WERI-Rb-1 (cell line): ENCODE results near the gene PTPRM.

Experiments
- DNase-seq: peaks from one replicate; pipeline ENCODE4 v3.0.0-alpha.2; 2020
- H3K27ac ChIP-seq: fragments of 250-450 bp; sonication (Bioruptor Pico); 2 replicates; pipeline ENCODE4 v1.5.1; 2020; ENCODE audit warnings: mild to moderate bottlenecking, moderate library complexity
- H3K27me3 ChIP-seq: fragments of 250-450 bp; sonication (Bioruptor Pico); 2 replicates; pipeline ENCODE4 v1.5.1; 2021; ENCODE audit warnings: mild to moderate bottlenecking, low read depth, moderate library complexity; ENCODE audit not compliant: insufficient read depth, severe bottlenecking
- H3K36me3 ChIP-seq: fragments of 250-450 bp; sonication (Bioruptor Pico); 2 replicates; pipeline ENCODE4 v1.5.1; 2020; ENCODE audit warnings: mild to moderate bottlenecking, moderate library complexity
- H3K4me3 ChIP-seq: 2 replicates; pipeline ENCODE4 v1.5.1; 2011; ENCODE audit warnings: low read depth, mild to moderate bottlenecking, control low read depth, low read length
- H3K9me3 ChIP-seq: fragments of 250-450 bp; sonication (Bioruptor Pico); 2 replicates; pipeline ENCODE4 v1.5.1; 2021; ENCODE audit warnings: mild to moderate bottlenecking, moderate library complexity; ENCODE audit not compliant: severe bottlenecking
- TF ChIP-seq, protein P1 (sequence below): IDR thresholded peaks from 2 replicates; pipeline ENCODE4 v1.5.1; 2011; ENCODE audit warnings: low read depth, mild to moderate bottlenecking, control low read depth, inconsistent platforms, low read length

The PTPRM gene

DNA sequence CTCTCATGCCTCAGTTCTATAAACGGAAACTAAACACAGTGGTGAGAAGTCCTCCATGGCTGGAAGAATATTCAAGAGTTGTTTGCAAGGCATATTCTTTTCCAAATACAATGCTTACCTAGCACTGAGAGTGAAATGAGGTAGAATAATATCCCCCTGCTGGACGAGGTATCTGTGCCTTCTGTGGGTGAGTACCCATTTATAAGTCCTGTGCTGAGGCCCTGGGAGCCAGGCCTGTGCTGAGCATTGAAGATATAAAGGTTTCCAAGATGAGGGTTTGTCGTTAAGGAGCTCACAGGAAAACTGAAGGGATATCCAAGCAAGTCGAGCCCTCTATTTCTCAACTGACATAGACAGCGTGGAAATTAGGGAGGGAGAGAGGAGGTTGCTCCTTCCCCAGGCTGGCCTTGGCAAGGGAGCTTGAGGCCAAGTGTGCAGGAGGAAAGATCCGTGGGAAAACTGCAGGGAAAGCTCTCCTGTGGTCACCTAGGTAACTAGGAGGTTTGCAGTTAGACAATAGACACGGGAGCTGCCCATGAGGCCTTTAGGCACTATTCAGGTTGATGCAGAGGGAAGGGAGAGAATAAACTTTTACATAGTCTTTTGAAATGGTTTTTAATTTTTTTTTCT, 17.6 kb downstream of the PTPRM start:
- Histone ChIP-seq H3K4me3 (no peak overlapping the region), H3K36me3 (no peaks in the 10 kb centered on the region), H3K9me3 (no peaks in the 10 kb centered on the region), H3K27me3 (no peaks in the 10 kb centered on the region), H3K27ac (no peak overlapping the region)
- TF ChIP-seq, protein P1, sequence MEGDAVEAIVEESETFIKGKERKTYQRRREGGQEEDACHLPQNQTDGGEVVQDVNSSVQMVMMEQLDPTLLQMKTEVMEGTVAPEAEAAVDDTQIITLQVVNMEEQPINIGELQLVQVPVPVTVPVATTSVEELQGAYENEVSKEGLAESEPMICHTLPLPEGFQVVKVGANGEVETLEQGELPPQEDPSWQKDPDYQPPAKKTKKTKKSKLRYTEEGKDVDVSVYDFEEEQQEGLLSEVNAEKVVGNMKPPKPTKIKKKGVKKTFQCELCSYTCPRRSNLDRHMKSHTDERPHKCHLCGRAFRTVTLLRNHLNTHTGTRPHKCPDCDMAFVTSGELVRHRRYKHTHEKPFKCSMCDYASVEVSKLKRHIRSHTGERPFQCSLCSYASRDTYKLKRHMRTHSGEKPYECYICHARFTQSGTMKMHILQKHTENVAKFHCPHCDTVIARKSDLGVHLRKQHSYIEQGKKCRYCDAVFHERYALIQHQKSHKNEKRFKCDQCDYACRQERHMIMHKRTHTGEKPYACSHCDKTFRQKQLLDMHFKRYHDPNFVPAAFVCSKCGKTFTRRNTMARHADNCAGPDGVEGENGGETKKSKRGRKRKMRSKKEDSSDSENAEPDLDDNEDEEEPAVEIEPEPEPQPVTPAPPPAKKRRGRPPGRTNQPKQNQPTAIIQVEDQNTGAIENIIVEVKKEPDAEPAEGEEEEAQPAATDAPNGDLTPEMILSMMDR = no peak
- DNase-seq = no peak

DNA sequence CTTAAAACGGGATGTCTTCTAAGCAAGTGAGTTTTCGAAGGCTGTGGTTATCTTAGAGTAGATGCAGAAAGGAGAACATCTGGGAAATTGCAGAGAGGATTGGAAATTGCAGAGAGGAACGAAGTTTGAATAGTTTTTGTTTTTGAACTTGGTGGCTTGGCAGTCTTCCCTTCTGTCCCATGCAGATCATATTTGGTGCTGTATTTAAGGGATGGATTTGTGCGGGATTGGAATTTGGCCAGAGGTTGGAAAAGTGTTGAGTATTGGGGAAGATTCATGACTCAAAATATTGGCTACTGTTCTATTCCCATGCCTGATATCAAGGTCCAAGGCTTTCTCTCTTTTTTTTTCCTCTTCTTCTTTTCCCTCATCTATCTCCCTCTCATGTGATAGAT, 18.2 kb downstream of the PTPRM start:
- H3K36me3 ChIP-seq = no peaks in the 10 kb centered on the region
- TF ChIP-seq, protein P1 = no peak
- H3K27ac ChIP-seq = no peak overlapping the region
- H3K27me3 ChIP-seq = no peaks in the 10 kb centered on the region
- no peak overlapping the region for H3K4me3 ChIP-seq
- H3K9me3 ChIP-seq = no peaks in the 10 kb centered on the region
- DNase-seq = no peak

DNA sequence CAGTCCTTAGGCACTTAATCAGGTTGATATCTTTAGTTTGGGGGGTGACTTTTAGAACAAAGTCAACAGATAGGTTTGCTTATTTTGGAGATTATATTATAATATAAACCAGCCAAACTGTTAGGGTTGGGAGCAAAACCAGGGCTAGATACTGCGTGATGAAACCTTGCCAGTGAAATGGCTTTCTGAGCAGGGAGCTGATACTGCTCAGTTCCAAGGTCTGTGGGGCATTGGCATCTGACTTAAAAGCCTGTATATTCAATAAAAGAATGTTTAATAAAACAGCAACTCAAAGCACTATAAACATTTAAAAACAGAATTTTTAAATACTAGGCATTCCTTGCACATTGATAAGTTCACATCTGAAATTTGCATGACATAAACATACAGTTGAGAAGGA, 19.3 kb downstream of the PTPRM start:
- no peak for DNase-seq
- no peaks in the 10 kb centered on the region for H3K27me3 ChIP-seq
- no peaks in the 10 kb centered on the region for H3K9me3 ChIP-seq
- no peaks in the 10 kb centered on the region for H3K36me3 ChIP-seq
- H3K27ac ChIP-seq = no peak overlapping the region
- H3K4me3 ChIP-seq = no peak overlapping the region
- TF ChIP-seq, protein P1 = no peak

DNA sequence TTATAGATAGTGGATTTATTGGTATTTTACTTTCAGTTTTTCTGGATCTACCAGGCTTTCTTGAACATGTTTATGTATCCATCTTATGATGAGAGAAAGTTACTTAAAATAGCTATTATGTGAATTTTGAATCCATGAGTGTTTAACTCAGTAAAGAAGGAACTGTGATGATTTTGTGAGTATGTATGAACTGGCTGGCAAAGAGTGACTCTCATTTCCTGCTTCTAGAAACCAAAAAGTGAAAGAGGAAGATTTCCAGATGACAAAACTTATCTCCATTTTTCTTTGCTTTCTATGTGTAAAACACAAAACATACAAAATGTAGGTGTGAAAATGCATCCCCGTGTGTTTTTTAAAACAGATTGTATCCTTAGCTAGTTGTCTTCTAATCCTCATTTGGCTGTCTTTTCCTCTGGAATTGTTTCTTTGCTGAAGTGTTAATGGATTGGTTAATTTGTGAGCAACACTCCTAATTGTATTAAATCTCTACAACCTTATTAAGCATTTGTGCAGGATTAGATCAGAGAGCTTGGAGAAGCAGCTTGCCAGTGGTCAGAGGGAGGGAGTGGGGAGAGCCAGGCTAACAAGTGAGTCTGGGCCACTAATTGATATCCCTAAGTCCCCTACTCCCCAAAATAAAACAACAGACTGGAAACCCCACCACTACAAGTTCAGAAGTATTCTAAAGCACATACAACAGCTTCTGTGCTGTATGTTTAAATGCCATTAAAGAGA, 23.9 kb downstream of the PTPRM start:
- H3K36me3 ChIP-seq = no peaks in the 10 kb centered on the region
- peak; percentile 60 for DNase-seq
- H3K27ac ChIP-seq = no peak overlapping the region
- no peaks in the 10 kb centered on the region for H3K27me3 ChIP-seq
- no peaks in the 10 kb centered on the region for H3K9me3 ChIP-seq
- no peak overlapping the region for H3K4me3 ChIP-seq
- TF ChIP-seq, protein P1 = no peak

DNA sequence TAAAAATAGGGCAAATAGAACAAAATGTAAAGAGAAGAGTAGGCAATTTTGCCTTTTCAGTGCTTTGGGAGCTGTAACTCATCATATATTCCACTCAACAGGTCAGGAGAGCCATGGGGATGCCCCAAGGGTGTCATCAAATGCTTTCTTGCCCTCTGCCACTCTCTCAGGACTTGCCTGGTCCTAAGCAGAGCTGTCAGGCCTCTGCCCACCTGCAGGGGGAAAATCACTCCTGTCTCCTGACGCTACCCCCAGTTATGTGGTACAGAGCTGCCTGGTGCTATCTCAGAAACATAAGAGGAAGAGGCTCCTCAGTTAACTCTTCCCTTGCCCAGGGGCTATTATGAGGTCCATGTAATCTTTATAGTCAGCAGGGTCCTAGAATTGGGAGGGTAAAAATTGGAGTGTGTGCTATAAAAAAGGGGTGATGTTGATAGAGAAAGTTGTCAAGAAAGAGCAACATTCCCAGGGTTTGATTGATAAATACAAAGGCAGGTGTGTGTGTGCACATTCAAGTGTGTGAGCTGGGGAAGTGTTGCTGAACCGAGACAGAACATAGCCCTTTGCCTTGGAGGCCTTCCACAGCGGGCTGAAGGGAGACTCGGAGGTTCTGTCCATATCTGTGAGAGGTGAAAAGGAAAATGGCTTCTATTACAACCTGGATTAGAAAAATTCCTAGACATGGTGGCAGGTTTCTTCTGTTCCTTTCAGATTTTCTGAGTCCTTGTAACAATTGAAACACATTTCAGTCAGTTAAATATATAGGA, 25.4 kb downstream of the PTPRM start:
- H3K4me3 ChIP-seq = no peak overlapping the region
- DNase-seq = peak; percentile 37

More for the DNA sequence above, 25.4 kb downstream of the PTPRM start:
- no peaks in the 10 kb centered on the region for H3K27me3 ChIP-seq
- H3K36me3 ChIP-seq = no peaks in the 10 kb centered on the region
- no peaks in the 10 kb centered on the region for H3K9me3 ChIP-seq
- TF ChIP-seq, protein P1 = peak; percentile 43; the same call in 1 of the 2 replicates
- no peak overlapping the region for H3K27ac ChIP-seq
